ENCODE measurements around the gene RNASEH2B.

RNASEH2B gene

DNA sequence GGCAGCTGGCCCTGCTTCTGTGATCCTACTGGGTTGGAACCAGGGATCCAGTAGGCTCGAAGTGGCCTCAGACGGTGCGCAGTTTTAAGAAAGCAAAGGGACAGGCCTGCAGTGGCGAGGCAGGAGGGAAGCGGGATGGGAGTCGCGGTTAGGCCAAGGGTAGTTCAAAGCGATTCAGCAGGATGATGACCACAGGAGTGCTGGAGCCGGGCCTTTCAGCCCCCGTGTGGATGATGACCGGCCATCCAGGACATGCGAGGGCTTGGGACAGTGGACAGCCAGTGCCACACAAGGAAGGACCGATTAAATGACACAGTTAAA, 854 bp downstream of the RNASEH2B start:
- peak in 1 of 2 experiments; percentile 7 for DNase-seq

DNA sequence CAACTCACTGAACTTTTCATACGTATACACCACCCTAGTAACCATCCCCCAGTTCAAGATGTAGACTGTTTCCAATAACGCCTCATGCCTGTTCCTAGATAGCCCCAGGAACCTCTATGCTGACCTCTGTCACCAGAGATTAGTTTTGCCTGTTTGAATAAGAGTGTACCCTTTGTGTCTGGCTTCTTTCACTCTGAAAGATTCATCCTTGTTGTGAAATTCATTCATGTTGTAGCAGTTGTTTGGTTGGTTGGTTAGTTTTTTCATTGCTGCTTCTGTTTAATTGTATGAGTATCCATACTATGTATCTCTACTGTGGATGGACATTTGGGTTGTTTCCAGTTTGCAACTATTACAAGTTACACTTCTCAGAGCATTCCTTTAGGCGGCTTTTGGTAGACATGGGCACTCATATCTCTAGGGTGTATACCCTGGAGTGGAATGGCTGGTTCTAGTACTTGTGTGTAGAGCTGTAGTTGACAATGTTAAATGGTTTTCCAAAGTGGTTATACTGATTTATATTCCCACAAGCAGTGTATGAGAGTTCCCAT, 1.6 kb downstream of the RNASEH2B start:
- no peak for DNase-seq

DNA sequence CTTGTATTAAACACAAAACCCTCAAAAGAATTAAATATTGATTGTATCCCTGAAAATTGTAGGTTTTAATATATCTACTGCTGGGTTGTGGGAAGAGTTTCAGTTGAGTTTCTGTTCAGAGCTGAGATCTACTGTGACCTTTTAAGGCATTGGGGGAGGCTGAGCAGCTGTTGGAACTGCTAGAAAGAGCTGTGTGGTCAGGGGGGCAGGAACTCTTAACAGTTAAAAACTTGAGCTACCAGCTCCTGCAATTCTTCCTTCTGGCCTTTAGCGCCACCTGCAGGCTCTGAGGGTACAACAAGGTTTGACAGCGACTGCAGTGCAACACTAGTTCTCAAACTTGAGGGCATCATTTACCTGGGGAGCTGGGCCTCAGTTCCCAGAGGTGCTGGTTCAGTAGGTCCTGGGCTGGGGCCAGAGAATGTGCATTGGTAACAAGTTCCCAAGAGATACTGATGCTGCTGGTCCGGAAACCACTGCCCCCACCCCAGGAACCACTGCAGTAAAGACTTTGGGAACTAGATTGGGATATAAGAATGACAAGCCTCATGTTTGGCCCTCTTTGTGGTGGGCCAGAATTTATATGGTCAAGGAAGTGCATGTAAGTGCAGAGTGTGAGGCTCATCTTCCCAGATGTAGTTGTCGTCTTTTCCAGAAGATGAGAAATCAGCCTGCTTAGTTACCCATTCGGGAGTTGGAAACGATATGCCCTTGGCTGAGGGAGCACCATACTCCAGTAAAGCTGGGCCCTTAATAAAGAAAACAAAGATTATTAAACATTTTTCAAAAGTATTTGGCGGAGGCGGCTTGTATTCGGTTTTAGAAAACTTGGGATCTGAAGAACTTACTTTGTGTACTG, 2.6 kb downstream of the RNASEH2B start:
- peak; percentile 61 to 84 for DNase-seq

DNA sequence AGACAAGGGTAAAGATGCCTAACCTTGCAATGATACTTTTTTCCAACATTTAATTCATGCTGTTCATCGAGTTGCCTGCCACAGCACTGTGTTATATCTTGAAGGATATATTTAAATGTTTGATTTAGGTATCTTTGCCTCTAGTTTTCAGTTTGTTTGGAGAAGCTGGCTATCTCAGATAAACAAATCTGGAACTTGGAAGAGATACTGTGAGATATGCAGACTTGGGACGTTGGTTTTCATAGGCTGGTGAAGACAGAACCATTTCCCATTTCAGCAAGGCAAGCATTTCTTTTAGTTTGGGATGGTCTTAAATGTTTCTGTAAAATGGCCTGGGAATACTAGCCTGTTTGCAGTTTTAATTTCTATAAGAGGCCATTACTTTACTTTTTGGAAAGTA, 3.3 kb downstream of the RNASEH2B start:
- DNase-seq: no peak

DNA sequence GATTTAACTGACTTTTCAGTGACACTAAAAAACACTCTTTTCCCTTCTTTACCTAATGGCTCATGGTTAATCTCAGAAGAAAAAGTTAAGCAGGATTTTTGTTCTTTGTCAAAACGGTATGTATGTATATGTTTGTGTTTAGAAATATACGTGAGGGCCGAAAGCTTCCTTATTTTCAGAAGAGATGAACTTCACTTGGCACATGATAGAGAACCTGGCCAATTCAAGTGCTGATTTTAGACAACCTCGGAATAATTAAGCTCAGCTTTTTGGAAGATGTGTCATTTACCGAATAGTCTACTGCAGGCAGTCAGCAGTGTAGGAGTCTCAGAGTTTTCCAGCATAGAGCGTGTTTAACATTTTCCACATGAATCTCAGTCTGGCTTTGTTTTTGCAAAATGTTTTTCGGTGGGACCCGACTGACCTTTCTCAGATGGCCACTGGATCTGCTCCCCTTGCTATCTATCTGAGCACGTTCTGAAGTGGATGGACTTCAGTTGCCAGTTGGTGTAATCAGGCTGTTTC, 4.6 kb downstream of the RNASEH2B start:
- DNase-seq: no peak

DNA sequence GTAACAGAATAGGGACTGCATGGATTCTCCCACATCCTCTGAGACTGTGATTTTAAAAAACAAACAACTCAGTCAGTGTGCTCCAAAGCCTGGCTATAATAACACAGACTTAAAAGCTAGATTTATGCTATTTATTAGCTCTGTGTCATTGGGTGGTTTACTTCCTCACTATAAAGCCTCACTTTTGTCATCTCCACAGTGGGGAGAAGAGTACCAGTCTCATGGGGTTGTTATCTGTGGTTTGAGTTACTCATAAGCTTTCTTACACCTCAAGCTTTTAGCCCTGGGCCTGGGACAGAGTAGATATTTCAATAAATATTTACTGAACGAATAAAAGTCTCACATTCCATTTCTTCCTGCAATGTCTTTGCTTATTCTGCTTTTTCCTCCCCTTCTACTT, 5.3 kb downstream of the RNASEH2B start:
- DNase-seq: no peak

DNA sequence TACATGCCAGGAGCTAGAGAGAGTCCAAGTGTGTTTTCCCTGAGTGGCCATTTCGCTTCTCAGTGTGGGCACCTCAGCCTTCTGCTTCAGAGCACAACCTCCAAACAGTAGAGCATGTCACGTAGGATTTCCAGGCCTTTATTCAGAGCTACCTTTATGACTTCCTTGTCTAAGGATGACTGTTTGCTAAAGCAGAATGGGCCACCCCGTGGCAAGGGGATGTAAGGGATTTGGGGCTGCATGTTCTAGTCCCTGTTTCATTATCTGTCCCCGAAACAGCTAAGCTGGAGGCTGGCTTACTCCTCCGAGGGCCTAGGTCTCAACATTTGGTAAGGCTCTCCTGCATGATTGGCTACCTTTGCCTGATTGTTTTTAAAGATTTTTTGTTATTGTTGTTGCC, 6.0 kb downstream of the RNASEH2B start:
- DNase-seq: no peak

DNA sequence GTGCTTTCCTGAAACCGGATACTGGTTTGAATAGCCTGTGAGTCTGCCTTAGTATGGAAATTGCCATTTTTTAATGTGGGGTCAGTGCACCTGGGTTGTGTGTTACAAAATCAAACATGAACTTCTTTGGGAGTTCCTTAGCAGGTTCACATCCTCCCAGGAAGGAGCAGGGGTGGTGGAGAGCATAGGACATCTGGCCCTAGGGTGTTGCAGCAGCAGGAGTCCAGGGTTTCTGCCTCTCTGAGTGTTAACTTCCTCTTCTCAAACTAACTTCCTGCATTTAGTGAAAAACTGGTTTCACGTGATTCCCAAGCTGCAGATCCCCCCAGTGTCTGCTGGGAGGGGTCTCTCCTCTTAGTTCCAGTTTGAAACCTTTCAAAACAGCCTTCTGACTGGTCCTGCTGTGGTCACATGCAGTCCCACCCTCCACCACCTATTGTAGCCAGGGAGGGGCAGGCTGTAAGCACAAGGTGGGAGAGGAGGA, 7.2 kb downstream of the RNASEH2B start:
- DNase-seq: no peak

DNA sequence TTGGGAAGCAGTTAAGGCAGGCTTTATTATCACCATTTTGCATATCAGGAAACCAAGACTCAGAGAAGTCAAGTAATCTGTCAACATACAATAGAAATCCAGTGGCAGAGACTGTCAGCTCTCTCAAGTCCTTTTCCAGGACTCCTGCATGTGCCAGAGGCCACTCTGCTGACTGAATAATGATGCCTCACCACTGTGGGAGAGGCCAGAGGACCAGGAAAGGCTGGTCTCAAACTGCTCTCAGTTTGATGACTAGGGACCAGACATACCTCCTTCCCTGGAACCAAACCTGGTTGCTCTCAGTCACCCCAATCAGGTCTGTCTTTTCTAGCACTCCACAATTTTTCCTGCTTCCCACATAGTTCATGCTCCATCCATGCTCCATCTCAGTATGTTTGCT, 8.0 kb downstream of the RNASEH2B start:
- DNase-seq: no peak

DNA sequence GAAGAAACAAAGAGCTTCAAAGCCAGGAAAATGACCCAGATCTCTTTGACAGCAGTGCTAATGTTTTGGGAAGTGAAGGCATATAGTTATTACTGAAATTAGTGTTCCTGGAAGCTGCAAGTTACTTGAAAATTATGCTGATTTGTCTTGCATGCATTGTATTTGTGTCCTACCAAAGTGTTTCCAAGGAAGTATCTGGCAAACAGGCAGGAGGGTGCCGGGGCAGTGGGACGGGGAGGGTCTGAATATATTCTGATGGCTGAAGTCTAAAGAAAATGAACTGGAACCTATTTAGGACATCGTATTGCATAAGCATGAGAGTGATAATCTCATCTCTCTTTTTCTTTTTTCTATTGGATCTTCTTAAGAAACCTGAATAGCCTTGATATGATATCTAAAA, 9.0 kb downstream of the RNASEH2B start:
- no peak for DNase-seq

DNA sequence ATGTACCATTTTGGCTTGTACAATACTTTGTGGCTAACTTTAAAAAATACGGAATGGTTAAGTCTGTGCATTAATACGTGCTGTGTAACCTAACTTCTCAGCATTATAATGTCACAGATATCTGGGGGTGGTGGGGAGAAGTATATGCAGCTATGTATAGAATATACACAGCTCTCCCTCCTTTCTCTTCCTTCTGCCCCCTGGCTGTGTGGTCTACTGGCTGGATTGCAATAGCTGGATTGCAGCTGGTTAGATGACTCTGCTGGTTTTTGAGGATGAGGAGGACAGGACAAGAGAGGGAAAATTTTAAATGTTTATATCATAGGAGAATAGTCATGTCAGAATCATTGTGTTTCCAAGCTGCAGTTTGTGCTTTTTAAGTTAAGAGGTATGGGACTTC, 9.7 kb downstream of the RNASEH2B start:
- no peak for DNase-seq

DNA sequence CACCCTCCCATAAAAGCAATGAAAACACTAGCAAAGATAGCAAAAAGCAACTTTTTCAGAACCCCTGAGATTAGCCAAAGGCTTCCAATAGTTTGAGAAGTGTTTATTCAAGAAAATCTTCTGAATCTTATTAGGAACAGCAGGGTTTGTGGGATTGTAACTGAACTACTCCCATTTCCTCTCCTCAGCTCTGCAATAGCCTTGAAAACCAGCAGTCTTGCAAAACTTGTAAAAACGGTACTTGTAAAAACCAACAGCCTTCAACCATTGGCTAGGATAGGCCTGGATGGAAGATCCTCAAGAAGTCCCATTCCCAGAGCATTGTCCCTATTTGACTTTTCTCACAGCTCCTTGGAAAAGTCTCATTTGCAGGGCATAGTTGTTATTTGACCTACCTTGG, 12.1 kb downstream of the RNASEH2B start:
- DNase-seq: no peak

DNA sequence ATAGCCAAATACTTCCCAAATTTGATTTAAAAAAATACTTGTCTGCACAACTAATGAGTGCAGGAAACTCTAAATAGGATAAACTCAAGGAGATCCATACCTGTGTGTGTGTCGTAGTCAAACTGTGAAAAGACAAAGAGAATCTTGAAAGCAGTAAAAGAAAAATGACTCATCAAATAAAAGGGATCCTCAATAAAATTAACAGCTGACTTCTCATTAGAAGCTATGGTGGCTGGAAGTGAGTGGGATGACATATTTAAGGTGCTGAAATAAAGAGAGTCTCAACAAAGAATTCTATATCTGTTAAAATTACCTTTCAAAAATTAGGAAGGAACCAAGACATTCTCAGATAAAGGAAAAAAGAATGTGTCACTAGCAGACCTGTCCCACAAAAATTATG, 13.7 kb downstream of the RNASEH2B start:
- no peak for DNase-seq

DNA sequence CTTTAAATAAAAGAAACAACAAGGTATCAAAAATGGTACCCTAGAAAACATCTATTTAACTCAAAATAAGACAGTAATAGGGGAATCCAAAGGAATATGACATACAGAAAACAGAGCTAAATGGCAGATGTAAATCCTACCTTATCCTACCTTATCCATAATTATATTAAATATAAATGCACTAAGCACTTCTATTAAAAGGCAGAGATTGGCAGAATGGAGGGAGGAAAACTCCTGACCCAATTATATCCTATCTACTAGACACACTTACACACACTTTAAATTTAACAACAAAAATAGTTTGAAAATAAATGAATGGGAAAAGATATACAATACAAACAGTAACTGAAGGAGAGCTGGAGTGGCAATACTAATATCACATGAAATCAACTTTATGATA, 14.4 kb downstream of the RNASEH2B start:
- no peak for DNase-seq

DNA sequence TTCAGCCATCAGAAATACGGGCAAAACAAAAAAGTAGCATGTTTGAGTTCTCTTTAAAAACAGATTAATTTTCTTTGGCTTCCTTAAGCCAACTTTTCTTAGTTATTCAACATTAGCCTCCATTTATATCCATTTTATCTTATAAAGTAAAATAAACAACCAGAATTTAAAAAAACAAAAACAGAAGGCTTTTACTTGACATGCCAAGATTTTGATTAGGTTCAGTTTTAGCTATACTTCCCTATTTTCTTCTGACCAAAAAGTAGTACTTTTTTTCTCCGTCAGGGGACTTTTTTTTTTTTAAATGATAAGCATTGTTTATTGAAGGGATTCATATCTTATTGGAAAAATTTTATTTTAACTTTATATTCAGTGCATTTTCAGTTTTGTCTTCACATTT, 18.1 kb downstream of the RNASEH2B start:
- DNase-seq: no peak

DNA sequence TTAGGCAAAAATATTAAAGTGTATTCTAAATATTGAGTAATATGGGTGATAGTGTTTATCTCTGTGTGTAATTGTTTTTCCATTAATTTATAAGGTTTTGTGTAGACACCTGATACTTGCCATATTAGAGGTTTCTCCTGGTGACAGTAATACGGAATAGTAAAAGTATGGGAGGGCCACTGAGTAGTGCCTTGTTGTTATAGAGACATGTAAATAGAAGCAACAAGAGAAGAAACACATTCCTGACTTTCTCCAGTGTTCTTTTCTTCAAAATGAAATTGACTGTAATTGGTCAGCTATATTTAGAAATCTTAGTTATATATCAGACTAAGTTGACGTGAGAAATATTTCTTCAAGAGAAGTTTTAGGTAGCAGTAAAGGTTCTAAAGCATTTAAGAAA, 18.5 kb downstream of the RNASEH2B start:
- no peak for DNase-seq

DNA sequence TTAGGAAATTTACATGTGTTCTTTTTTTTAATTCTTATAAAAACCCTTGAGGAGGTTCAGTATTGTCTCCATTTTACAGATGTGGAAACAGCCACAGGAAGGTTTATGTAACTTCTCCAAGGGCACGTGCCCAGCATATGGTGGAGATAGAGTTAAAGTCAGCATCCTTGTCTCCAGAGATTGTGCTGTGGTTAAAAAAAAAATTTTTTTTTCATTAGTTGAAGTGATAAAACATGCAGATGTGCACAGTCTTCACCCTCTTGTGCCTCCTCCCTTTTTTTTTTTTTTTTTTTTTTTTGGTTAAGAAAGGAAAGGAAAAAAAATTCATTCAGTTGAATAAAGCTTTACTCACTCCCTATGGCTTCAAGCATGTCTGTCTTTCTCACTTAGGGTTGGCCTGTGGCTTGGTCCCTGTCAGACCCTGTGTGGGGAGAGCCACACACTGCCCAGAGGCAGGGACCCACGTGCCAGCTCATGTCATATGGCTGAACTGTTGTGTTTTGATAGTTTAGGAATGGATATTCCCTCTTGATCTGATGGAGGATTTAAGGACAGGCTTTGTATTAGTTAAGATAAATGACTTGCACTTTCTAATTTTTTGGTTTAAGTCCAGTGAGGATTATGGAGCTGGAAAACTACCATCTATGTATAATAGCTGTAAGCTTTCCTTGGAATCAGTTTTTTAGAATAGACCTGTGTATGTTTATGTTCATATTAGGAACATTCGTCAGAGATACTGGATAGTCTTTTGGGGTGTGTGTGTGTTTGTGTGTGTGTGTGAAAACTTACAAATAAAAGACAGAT, 19.3 kb downstream of the RNASEH2B start:
- no peak for DNase-seq

DNA sequence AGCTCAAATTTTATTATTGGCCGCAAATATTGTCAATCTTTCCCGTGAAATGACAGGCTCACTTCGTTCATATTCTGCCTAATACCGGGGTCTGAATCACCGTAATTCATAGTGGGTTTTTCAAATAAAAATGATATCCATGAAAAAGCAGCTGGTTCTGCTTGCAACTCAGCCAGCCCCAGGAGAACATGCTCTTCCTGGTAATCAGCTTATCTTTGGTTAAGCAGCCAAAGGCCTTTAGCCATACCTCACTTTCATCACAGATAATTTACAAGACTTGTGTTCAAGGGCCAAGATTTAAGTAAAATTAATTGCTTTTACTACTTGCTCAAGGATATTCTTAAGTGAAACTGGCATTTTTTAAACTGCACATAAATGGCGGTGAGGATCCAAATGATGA, 22.5 kb downstream of the RNASEH2B start:
- no peak for DNase-seq

DNA sequence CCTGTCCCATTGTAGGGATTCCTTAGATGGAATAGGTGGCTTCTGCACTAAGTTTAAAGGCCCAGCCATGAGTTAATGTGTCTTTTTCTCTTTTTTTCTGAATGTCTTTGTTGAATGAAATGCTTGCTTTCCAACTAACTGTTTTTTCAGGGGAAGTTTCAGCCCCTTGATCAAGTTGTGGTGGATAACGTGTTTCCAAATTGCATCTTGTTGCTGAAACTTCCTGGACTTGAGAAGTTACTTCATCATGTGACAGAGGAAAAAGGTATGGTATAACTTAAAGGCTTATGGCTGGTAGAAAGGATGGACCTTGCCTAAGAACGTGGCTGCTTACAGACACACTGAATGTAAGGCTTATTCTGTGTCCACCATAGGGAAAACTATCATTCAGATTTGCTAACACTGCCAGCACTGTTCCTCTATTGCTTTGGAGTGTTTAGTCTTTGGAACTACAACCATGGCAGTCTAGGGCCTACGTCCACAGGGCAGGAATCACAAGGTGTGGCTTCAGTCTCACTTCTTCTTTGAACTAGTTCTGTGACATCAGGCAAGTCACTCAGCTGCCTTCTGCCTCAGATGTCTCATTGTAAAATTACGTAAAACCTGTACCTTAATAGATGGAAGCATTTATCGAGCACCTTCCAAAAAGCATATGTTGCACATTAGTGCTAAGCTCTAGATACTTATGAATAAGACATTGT, 25.3 kb downstream of the RNASEH2B start:
- DNase-seq: no peak

DNA sequence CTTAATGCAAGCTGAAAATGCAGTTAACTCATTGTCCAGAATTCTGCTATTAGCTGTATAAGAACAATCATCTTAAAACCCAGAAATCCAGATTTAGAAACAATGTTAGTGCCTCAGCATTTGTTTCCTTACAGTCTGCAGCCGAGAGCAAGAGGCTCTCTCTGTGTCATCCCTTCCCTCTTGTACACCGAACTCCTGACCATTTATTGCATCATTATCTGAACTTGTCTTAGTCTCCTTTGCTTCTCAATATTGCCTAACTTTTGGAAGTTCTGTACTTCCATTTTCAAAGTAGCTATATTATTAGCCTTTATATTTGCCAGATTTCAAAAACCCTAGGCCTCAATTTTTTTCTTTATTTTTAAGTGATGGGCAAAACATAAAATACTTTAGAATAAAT, 27.1 kb downstream of the RNASEH2B start:
- DNase-seq: no peak

DNA sequence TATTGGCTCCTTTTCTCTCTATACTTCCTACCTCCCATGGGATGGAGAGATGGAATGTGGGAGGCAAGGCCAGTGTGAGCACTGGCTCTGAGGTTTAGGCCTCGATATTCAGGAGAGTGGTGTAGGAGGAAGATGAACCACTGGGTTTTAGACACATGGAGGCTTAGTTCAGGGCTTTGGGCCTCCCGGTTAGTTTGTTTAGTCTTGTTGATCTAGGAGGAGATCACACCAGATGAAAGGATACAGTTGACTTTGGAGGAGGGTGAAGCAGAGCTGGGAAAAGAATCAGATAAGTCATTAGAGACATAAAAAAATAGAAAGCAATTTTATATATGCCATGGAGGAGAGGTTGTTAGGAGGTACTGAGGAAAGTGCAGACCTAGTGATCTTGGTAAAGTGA, 30.9 kb downstream of the RNASEH2B start:
- no peak for DNase-seq

DNA sequence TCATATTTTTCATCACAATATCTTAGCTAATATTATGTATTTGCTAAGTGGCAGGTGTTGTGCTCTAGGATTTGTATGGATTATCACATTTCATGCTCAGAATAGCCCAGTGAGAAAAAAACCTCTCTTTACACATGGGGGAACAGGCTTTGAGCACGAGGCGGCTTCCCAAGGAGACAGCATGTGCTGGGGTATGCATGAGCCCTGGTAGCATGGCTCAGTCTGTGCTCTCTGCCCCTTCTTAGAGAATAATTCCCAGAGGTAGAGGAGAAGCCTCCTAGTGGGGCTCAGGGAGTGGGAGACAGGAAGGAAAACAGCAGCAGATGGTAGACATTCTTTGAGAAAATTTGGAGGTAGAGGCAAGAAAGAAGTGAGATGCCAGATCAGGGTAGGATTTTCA, 31.6 kb downstream of the RNASEH2B start:
- no peak for DNase-seq

DNA sequence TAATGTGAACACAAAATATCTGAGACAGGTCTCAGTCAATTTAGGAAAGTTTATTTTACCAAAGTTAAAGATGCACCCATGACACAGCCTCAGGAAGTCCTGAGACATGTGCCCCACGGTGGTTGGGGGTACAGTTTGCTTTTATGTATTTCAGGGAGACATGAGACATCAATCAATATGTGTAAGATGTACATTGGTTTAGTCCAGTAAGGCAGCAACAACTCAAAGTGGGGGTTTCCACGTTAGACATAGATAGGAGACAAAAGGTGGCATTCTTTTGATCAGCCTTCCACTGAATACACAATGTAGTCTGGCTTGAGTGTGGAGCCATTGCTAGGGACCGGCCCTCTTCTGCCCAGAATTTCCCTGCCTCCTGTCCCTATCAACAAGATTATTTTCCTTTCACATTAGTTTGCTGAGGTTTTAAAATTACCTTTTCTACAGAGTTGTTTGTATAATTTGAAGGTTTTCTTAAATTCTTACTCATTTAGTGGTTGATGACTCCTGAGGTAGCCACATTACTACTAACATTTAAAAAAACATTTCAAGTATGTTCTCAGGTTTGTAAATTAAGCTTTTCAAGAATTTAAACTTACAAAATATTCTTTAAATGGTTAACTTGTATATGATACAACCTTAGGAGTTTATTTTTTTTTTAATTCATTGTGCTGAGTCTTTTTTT, 33.2 kb downstream of the RNASEH2B start:
- no peak for DNase-seq

Measured in NCI-H187 (cell line).